ENCODE results near the gene STAT2.

- TF ChIP-seq POLR2A (IDR thresholded peaks at IDR 0.05; ENCODE audit: low read length) (no peak), GATA1 (IDR thresholded peaks at IDR 0.05; ENCODE audit: low read depth, low read length) (no peak)
Observed at GRCh38 chr12:56374726-56375597, 15.1 kb upstream of the STAT2 start.

Data from erythroblast (primary cell).